HUDEP-2 (cell line): ENCODE data around the gene MICB.

Source experiments
- DNase-seq, 76 experiments: peaks; one replicate each; lab custom pipeline; 2025; ENCODE audit not compliant: unreplicated experiment in 76 of 76; lab: John Stamatoyannopoulos, UW

Gene MICB

GRCh38 chr6:31559606-31559957 is 61.6 kb downstream of the MICB start:
- no peak for DNase-seq

- DNase-seq = no peak
Observed at GRCh38 chr6:31559958-31560696, 62.2 kb downstream of the MICB start.

- no peak for DNase-seq
Observed at GRCh38 chr6:31560697-31561058, 62.7 kb downstream of the MICB start.
